WTC11 (cell line): ENCODE results near the gene ARV1. TPM values are rescaled to one million over a fixed set of nuclear protein-coding genes. Genes with fewer than 3 reads are reported as not detected.

Experiments used
- ATAC-seq: fragments of 200-7000 bp; cut with Tn5 transposase; 2 replicates; pipeline ENCODE4 v1.10.0; 2021; ENCODE audit warnings: mild to moderate bottlenecking, moderate library complexity
- CTCF ChIA-PET: fragments of 300-600 bp; sonication (Branson Sonifier 250); formaldehyde crosslinking; loops from one replicate; lab custom pipeline; 2021; ENCODE audit warnings: antibody characterized with exemption; lab: Charles Lee
- POLR2A ChIA-PET: fragments of 350-600 bp; sonication (Branson Sonifier 250); formaldehyde crosslinking; loops from one replicate; lab custom pipeline; 2021; ENCODE audit warnings: antibody characterized with exemption; lab: Charles Lee
- DNase-seq: peaks from one replicate; pipeline ENCODE4 v3.0.0; 2021; ENCODE audit warnings: low spot score
- H3K27ac Mint-ChIP-seq: 2 replicates; pipeline ENCODE4 v1.8.0; 2021; ENCODE audit warnings: mixed read lengths
- H3K27me3 Mint-ChIP-seq: 2 replicates; pipeline ENCODE4 v1.8.0; 2021; ENCODE audit warnings: low read depth, mild to moderate bottlenecking, moderate library complexity, mixed read lengths
- H3K36me3 Mint-ChIP-seq: 2 replicates; pipeline ENCODE4 v1.8.0; 2021; ENCODE audit warnings: mixed read lengths
- H3K4me1 Mint-ChIP-seq: 2 replicates; pipeline ENCODE4 v1.8.0; 2022; ENCODE audit warnings: mixed read lengths
- H3K4me3 Mint-ChIP-seq: 2 replicates; pipeline ENCODE4 v1.8.0; 2021; ENCODE audit warnings: mild to moderate bottlenecking, moderate library complexity, mixed read lengths
- H3K9me3 Mint-ChIP-seq: 2 replicates; pipeline ENCODE4 v1.8.0; 2021; ENCODE audit warnings: mixed read lengths
- CTCF ChIP-seq: fragments of 200-600 bp; IDR thresholded peaks from 2 replicates; pipeline ENCODE4 v1.8.0; 2022; ENCODE audit warnings: antibody characterized with exemption
- ERG ChIP-seq: fragments of 250-450 bp; sonication (Bioruptor Pico); IDR thresholded peaks from 2 replicates; pipeline ENCODE4 v1.8.0; 2021; ENCODE audit warnings: mild to moderate bottlenecking
- FOXP1 ChIP-seq: sonication (generic); formaldehyde crosslinking; IDR thresholded peaks from 2 replicates; pipeline ENCODE4 v1.8.0; 2022; ENCODE audit warnings: missing genetic modification reagents, mild to moderate bottlenecking, moderate library complexity, borderline replicate concordance
- NFYB ChIP-seq: sonication (generic); formaldehyde crosslinking; conservative IDR thresholded peaks from 2 replicates; pipeline ENCODE4 v1.8.0; 2022; ENCODE audit warnings: low read depth, missing genetic modification reagents
- NR2C2 ChIP-seq: sonication (generic); formaldehyde crosslinking; IDR thresholded peaks from 2 replicates; pipeline ENCODE4 v1.8.0; 2022; ENCODE audit warnings: mild to moderate bottlenecking, missing genetic modification reagents
- PRDM15 ChIP-seq: sonication (generic); formaldehyde crosslinking; IDR thresholded peaks from 2 replicates; pipeline ENCODE4 v1.8.0; 2022; ENCODE audit warnings: missing genetic modification reagents
- SP1 ChIP-seq: sonication (generic); formaldehyde crosslinking; conservative IDR thresholded peaks from 2 replicates; pipeline ENCODE4 v1.8.1; 2022; ENCODE audit warnings: missing genetic modification reagents
- TCF7 ChIP-seq: sonication (generic); formaldehyde crosslinking; IDR thresholded peaks from 2 replicates; pipeline ENCODE4 v1.8.0; 2022; ENCODE audit warnings: mild to moderate bottlenecking, low read depth, missing genetic modification reagents, moderate library complexity
- TP53 ChIP-seq: sonication (generic); formaldehyde crosslinking; IDR thresholded peaks from 2 replicates; pipeline ENCODE4 v1.8.1; 2023; ENCODE audit warnings: mild to moderate bottlenecking, missing genetic modification reagents
- USF1 ChIP-seq: sonication (generic); formaldehyde crosslinking; IDR thresholded peaks from 2 replicates; pipeline ENCODE4 v1.8.0; 2022; ENCODE audit warnings: mild to moderate bottlenecking, missing genetic modification reagents
- ZBTB21 ChIP-seq: sonication (generic); formaldehyde crosslinking; IDR thresholded peaks from 2 replicates; pipeline ENCODE4 v1.8.1; 2023; ENCODE audit warnings: mild to moderate bottlenecking, missing genetic modification reagents, borderline replicate concordance
- ZNF138 ChIP-seq: sonication (generic); formaldehyde crosslinking; conservative IDR thresholded peaks from 2 replicates; pipeline ENCODE4 v1.8.1; 2022; ENCODE audit warnings: mild to moderate bottlenecking, moderate library complexity, missing genetic modification reagents
- ZNF219 ChIP-seq: sonication (generic); formaldehyde crosslinking; IDR thresholded peaks from 2 replicates; pipeline ENCODE4 v1.8.0; 2023; ENCODE audit warnings: missing genetic modification reagents, mild to moderate bottlenecking, borderline replicate concordance
- ZNF671 ChIP-seq: fragments of 250-450 bp; sonication (Bioruptor Pico); IDR thresholded peaks from 2 replicates; pipeline ENCODE4 v1.8.0; 2021; ENCODE audit warnings: mild to moderate bottlenecking
- total RNA-seq: library from RNA; stranded (reverse); gene quantifications from 3 replicates; pipeline ENCODE4 v1.2.3, GENCODE V29; 2021
- TF ChIP-seq, protein P1 (sequence below): sonication (generic); formaldehyde crosslinking; IDR thresholded peaks from 2 replicates; pipeline ENCODE4 v1.8.0; 2022; ENCODE audit warnings: mild to moderate bottlenecking, missing genetic modification reagents
- TF ChIP-seq, protein P2 (sequence below): sonication (generic); formaldehyde crosslinking; IDR thresholded peaks from 2 replicates; pipeline ENCODE4 v1.8.0; 2022; ENCODE audit warnings: mild to moderate bottlenecking, missing genetic modification reagents
- TF ChIP-seq, protein P3 (sequence below): sonication (generic); formaldehyde crosslinking; conservative IDR thresholded peaks from 2 replicates; pipeline ENCODE4 v1.8.1; 2022; ENCODE audit warnings: mild to moderate bottlenecking, missing genetic modification reagents
- TF ChIP-seq, protein P4 (sequence below): fragments of 250-450 bp; sonication (Bioruptor Pico); IDR thresholded peaks from 2 replicates; pipeline ENCODE4 v2.1.2; 2022; ENCODE audit warnings: mild to moderate bottlenecking, moderate library complexity

ARV1 gene
- total RNA-seq, 1 experiment from 2014 or later, result 9.1 TPM

GRCh38 chr1:230970432-230970831 is 8.5 kb upstream of the ARV1 start:
- no peaks in the 10 kb centered on the region for H3K9me3 Mint-ChIP-seq
- no peak for DNase-seq
- H3K4me1 Mint-ChIP-seq, result no peaks in the 10 kb centered on the region
- TF ChIP-seq FOXP1 (CRISPR knock-in tag), result no peak
- TF ChIP-seq, protein P1, sequence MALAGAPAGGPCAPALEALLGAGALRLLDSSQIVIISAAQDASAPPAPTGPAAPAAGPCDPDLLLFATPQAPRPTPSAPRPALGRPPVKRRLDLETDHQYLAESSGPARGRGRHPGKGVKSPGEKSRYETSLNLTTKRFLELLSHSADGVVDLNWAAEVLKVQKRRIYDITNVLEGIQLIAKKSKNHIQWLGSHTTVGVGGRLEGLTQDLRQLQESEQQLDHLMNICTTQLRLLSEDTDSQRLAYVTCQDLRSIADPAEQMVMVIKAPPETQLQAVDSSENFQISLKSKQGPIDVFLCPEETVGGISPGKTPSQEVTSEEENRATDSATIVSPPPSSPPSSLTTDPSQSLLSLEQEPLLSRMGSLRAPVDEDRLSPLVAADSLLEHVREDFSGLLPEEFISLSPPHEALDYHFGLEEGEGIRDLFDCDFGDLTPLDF, result no peak
- TF ChIP-seq NR2C2 (CRISPR knock-in tag), result no peak
- TF ChIP-seq ERG (CRISPR knock-in tag), result no peak
- no peak for TF ChIP-seq CTCF
- TF ChIP-seq ZNF219 (CRISPR knock-in tag), result no peak
- no peak for TF ChIP-seq ZNF138 (CRISPR knock-in tag)
- H3K4me3 Mint-ChIP-seq, result no peak overlapping the region
- ChIA-PET POLR2A (no interaction called here), CTCF (interaction anchor here (0.6 kb wide), 1 partner anchor 66 kb away, joined by 3 read pairs; no protein-coding TSS in a partner anchor)
- no peaks in the 10 kb centered on the region for H3K36me3 Mint-ChIP-seq
- no peak overlapping the region for H3K27ac Mint-ChIP-seq
- no peak for ATAC-seq
- H3K27me3 Mint-ChIP-seq, result peaks cover 35% of the 10 kb centered on the region

- ChIA-PET POLR2A (no interaction called here), CTCF (no interaction called here)
- Mint-ChIP-seq H3K4me3 (no peak overlapping the region), H3K4me1 (no peaks in the 10 kb centered on the region), H3K9me3 (no peaks in the 10 kb centered on the region), H3K27me3 (peaks cover 43% of the 10 kb centered on the region), H3K36me3 (no peaks in the 10 kb centered on the region), H3K27ac (no peak overlapping the region)
- TF ChIP-seq, protein P2, sequence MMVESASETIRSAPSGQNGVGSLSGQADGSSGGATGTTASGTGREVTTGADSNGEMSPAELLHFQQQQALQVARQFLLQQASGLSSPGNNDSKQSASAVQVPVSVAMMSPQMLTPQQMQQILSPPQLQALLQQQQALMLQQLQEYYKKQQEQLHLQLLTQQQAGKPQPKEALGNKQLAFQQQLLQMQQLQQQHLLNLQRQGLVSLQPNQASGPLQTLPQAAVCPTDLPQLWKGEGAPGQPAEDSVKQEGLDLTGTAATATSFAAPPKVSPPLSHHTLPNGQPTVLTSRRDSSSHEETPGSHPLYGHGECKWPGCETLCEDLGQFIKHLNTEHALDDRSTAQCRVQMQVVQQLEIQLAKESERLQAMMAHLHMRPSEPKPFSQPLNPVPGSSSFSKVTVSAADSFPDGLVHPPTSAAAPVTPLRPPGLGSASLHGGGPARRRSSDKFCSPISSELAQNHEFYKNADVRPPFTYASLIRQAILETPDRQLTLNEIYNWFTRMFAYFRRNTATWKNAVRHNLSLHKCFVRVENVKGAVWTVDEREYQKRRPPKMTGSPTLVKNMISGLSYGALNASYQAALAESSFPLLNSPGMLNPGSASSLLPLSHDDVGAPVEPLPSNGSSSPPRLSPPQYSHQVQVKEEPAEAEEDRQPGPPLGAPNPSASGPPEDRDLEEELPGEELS, result no peak
- TF ChIP-seq TCF7 (CRISPR knock-in tag) (no peak), ZNF671 (no peak)
- ATAC-seq, result no peak
- no peak for DNase-seq
Measured at GRCh38 chr1:230971771-230972170, 7.1 kb upstream of the ARV1 start.

GRCh38 chr1:230972855-230973271 is 6.0 kb upstream of the ARV1 start:
- Mint-ChIP-seq H3K27me3 (peaks cover 53% of the 10 kb centered on the region), H3K4me3 (no peak overlapping the region), H3K36me3 (no peaks in the 10 kb centered on the region), H3K4me1 (peaks cover 5% of the 10 kb centered on the region), H3K9me3 (no peaks in the 10 kb centered on the region), H3K27ac (no peak overlapping the region)
- ChIA-PET POLR2A (no interaction called here), CTCF (no interaction called here)
- no peak for ATAC-seq
- DNase-seq, result no peak
- TF ChIP-seq SP1 (CRISPR knock-in tag) (no peak), ZBTB21 (no peak), ERG (CRISPR knock-in tag) (no peak), USF1 (CRISPR knock-in tag) (no peak), TP53 (CRISPR knock-in tag) (no peak), NFYB (CRISPR knock-in tag) (no peak), PRDM15 (CRISPR knock-in tag) (no peak)
- TF ChIP-seq, protein P3, sequence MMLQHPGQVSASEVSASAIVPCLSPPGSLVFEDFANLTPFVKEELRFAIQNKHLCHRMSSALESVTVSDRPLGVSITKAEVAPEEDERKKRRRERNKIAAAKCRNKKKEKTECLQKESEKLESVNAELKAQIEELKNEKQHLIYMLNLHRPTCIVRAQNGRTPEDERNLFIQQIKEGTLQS (CRISPR knock-in tag), result no peak
- TF ChIP-seq, protein P4, sequence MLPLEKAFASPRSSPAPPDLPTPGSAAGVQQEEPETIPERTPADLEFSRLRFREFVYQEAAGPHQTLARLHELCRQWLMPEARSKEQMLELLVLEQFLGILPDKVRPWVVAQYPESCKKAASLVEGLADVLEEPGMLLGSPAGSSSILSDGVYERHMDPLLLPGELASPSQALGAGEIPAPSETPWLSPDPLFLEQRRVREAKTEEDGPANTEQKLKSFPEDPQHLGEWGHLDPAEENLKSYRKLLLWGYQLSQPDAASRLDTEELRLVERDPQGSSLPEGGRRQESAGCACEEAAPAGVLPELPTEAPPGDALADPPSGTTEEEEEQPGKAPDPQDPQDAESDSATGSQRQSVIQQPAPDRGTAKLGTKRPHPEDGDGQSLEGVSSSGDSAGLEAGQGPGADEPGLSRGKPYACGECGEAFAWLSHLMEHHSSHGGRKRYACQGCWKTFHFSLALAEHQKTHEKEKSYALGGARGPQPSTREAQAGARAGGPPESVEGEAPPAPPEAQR (CRISPR knock-in tag), result no peak
